Vagina (tissue), 2 donors: ENCODE results near the gene CFAP299.

ENCODE experiments used
- CTCF ChIP-seq, 3 experiments: fragments of 450-650 bp in 2 of 3; fragments of 200-600 bp in 1 of 3; sonication (generic) in 1 of 3; IDR thresholded peaks; one replicate each; pipeline ENCODE4 v1.5.1; 2017 to 2019; ENCODE audit warnings: antibody characterized with exemption in 3 of 3, mild to moderate bottlenecking in 2 of 3, moderate library complexity in 2 of 3
- POLR2A ChIP-seq, 2 donors: fragments of 450-650 bp; IDR thresholded peaks; one replicate each; pipeline ENCODE4 v1.6.1; 2017; ENCODE audit warnings: antibody characterized with exemption in 2 of 2, mild to moderate bottlenecking in 2 of 2, moderate library complexity in 2 of 2

GRCh38 chr4:80897537-80898303, 562.2 kb downstream of the CFAP299 start:
- TF ChIP-seq POLR2A (IDR thresholded peaks at IDR 0.05) (no peak), CTCF (IDR thresholded peaks at IDR 0.05) (no peak)
